A549 (cell line): Measurements from ENCODE around the gene GSK3A. TPM values are rescaled to one million over a fixed set of nuclear protein-coding genes. Genes with fewer than 3 reads are reported as not detected.

Source experiments
- ATAC-seq, 2 experiments: fragments of 200-7000 bp in 1 of 2; fragments of >200 bp in 1 of 2; cut with Nextera tagmentation in 1 of 2; cut with Tn5 transposase in 1 of 2; 3 replicates each; pipeline versions ENCODE4 v1.8.0 to v1.9.1; 2018 to 2020; ENCODE audit warnings: mild to moderate bottlenecking in 1 of 2, moderate library complexity in 1 of 2
- CTCF ChIA-PET: fragments of 300-600 bp; sonication (Branson Sonifier 250); formaldehyde crosslinking; extraction: SDS; loops from one replicate; lab custom pipeline; 2021; ENCODE audit warnings: antibody characterized with exemption, inconsistent platforms; lab: Yijun Ruan, JAX
- POLR2A ChIA-PET: fragments of 350-600 bp; formaldehyde crosslinking; extraction: SDS; loops from one replicate; lab custom pipeline; 2021; ENCODE audit warnings: antibody characterized with exemption, inconsistent platforms; lab: Yijun Ruan, JAX
- DNase-seq, 2 experiments: peaks; one replicate each; pipeline versions ENCODE4 v3.0.0 to v3.0.0-alpha.2; 2011 to 2016; ENCODE audit warnings: low read depth in 1 of 2, low spot score in 1 of 2
- FAIRE-seq: peaks from 2 replicates; lab custom pipeline; 2011; peaks lifted over from hg19 to GRCh38; lab: Jason Lieb, UNC
- H3K27ac ChIP-seq, 2 experiments: fragments of >200 bp; sonication (Bioruptor Twin); formaldehyde crosslinking; 3 replicates each; pipeline ENCODE4 v1.5.1; 2016 to 2017
- H3K4me1 ChIP-seq: fragments of >200 bp; sonication (Bioruptor Twin); formaldehyde crosslinking; 3 replicates; pipeline ENCODE4 v1.6.1; 2016
- H3K4me2 ChIP-seq: fragments of >200 bp; sonication (Bioruptor Twin); formaldehyde crosslinking; 3 replicates; pipeline ENCODE4 v1.6.1; 2016
- H3K4me3 ChIP-seq: fragments of >200 bp; sonication (Bioruptor Twin); formaldehyde crosslinking; 3 replicates; pipeline ENCODE4 v1.5.1; 2016
- H3K9me3 ChIP-seq: fragments of >200 bp; sonication (Bioruptor Twin); formaldehyde crosslinking; 3 replicates; pipeline ENCODE4 v1.6.1; 2016
- BCL3 ChIP-seq: fragments of >200 bp; sonication (Bioruptor Twin); formaldehyde crosslinking; IDR thresholded peaks from 3 replicates; pipeline ENCODE4 v1.6.1; 2016
- BHLHE40 ChIP-seq: IDR thresholded peaks from 2 replicates; pipeline ENCODE4 v1.6.1; 2012; ENCODE audit warnings: low read depth, low read length, inconsistent platforms
- CEBPB ChIP-seq, 2 experiments: fragments of >200 bp in 1 of 2; sonication (Bioruptor Twin) in 1 of 2; formaldehyde crosslinking in 1 of 2; IDR thresholded peaks; 2 replicates each; pipeline ENCODE4 v1.6.1; 2012 to 2016
- CHD2 ChIP-seq: fragments of 150-350 bp; IDR thresholded peaks from 2 replicates; pipeline ENCODE4 v1.6.1; 2014; ENCODE audit warnings: low read length; ENCODE audit not compliant: partially characterized antibody
- CHD4 ChIP-seq: fragments of 200-600 bp; sonication (generic); IDR thresholded peaks from 2 replicates; pipeline ENCODE4 v1.6.1; 2016; ENCODE audit warnings: antibody characterized with exemption, mild to moderate bottlenecking, borderline replicate concordance
- E2F6 ChIP-seq: IDR thresholded peaks from 2 replicates; pipeline ENCODE4 v1.6.1; 2012; ENCODE audit warnings: low read depth, borderline replicate concordance
- EHMT2 ChIP-seq: fragments of 200-600 bp; sonication (generic); IDR thresholded peaks from 2 replicates; pipeline ENCODE4 v1.6.1; 2016; ENCODE audit warnings: antibody characterized with exemption, low read depth, mild to moderate bottlenecking, moderate library complexity
- ESRRA ChIP-seq: fragments of 150-350 bp; IDR thresholded peaks from 2 replicates; pipeline ENCODE4 v1.6.1; 2014; ENCODE audit warnings: mild to moderate bottlenecking, low read length, borderline replicate concordance
- FOSB ChIP-seq: fragments of 250-450 bp; sonication (Bioruptor Pico); IDR thresholded peaks from 2 replicates; pipeline ENCODE4 v1.5.0; 2020; ENCODE audit warnings: mild to moderate bottlenecking, moderate library complexity
- FOSL2 ChIP-seq, 2 experiments: fragments of 450-650 bp in 1 of 2; fragments of >200 bp in 1 of 2; sonication (Bioruptor Twin) in 1 of 2; formaldehyde crosslinking; IDR thresholded peaks; 2 replicates each; pipeline versions ENCODE4 v1.5.0 to v1.6.1; 2016 to 2020; ENCODE audit warnings: mild to moderate bottlenecking in 1 of 2, moderate library complexity in 1 of 2
- FOXS1 ChIP-seq: fragments of 250-450 bp; sonication (Bioruptor Pico); IDR thresholded peaks from 2 replicates; pipeline ENCODE4 v1.5.0; 2020; ENCODE audit warnings: mild to moderate bottlenecking, moderate library complexity
- HDAC2 ChIP-seq: fragments of 200-600 bp; sonication (generic); IDR thresholded peaks from 2 replicates; pipeline ENCODE4 v1.6.1; 2016
- HEYL ChIP-seq: fragments of 250-450 bp; sonication (Bioruptor Pico); IDR thresholded peaks from 2 replicates; pipeline ENCODE4 v1.8.0; 2021; ENCODE audit warnings: mild to moderate bottlenecking, moderate library complexity
- HOXB13 ChIP-seq: fragments of 250-450 bp; sonication (Bioruptor Pico); IDR thresholded peaks from 2 replicates; pipeline ENCODE4 v1.5.0; 2020; ENCODE audit warnings: low read depth, mild to moderate bottlenecking, moderate library complexity
- HOXB5 ChIP-seq: fragments of 250-450 bp; sonication (Bioruptor Pico); IDR thresholded peaks from 2 replicates; pipeline ENCODE4 v1.5.0; 2020; ENCODE audit warnings: mild to moderate bottlenecking, moderate library complexity
- JUNB ChIP-seq: fragments of >200 bp; sonication (Bioruptor Twin); formaldehyde crosslinking; IDR thresholded peaks from 2 replicates; pipeline ENCODE4 v1.6.1; 2016
- MAFK ChIP-seq: fragments of 450-650 bp; IDR thresholded peaks from 2 replicates; pipeline ENCODE4 v1.6.1; 2014; ENCODE audit not compliant: partially characterized antibody
- MYC ChIP-seq: IDR thresholded peaks from 2 replicates; pipeline ENCODE4 v1.6.1; 2012; ENCODE audit warnings: mild to moderate bottlenecking, inconsistent platforms, low read length, improper control_type of control experiment, borderline replicate concordance
- NPAS2 ChIP-seq: fragments of 250-450 bp; sonication (Bioruptor Pico); IDR thresholded peaks from 2 replicates; pipeline ENCODE4 v1.8.0; 2022; ENCODE audit warnings: mild to moderate bottlenecking, moderate library complexity, borderline replicate concordance
- NR3C1 ChIP-seq: fragments of >200 bp; sonication (Bioruptor Twin); formaldehyde crosslinking; IDR thresholded peaks from 3 replicates; pipeline ENCODE4 v1.6.1; 2017
- PHF8 ChIP-seq: fragments of 200-600 bp; sonication (generic); IDR thresholded peaks from 2 replicates; pipeline ENCODE4 v1.6.1; 2016; ENCODE audit warnings: low read depth, mild to moderate bottlenecking, antibody characterized with exemption, moderate library complexity, borderline replicate concordance
- POLR2A ChIP-seq: IDR thresholded peaks from 2 replicates; pipeline ENCODE4 v1.6.1; 2012; ENCODE audit warnings: mild to moderate bottlenecking, low read length
- POLR2AphosphoS2 ChIP-seq: conservative IDR thresholded peaks from 2 replicates; pipeline ENCODE4 v1.6.1; 2012; ENCODE audit warnings: low read length, improper control_type of control experiment, inconsistent platforms
- RFX5 ChIP-seq: fragments of 450-650 bp; IDR thresholded peaks from 2 replicates; pipeline ENCODE4 v1.7.1; 2014; ENCODE audit warnings: antibody characterized with exemption, mild to moderate bottlenecking, moderate library complexity
- SMC3 ChIP-seq: fragments of >200 bp; sonication (Bioruptor Twin); formaldehyde crosslinking; IDR thresholded peaks from 3 replicates; pipeline ENCODE4 v1.6.1; 2018; ENCODE audit warnings: inconsistent platforms
- TFCP2L1 ChIP-seq: fragments of 250-450 bp; sonication (Bioruptor Pico); IDR thresholded peaks from 2 replicates; pipeline ENCODE4 v1.5.0; 2021; ENCODE audit warnings: mild to moderate bottlenecking
- TP53 ChIP-seq: fragments of 250-450 bp; sonication (Bioruptor Pico); IDR thresholded peaks from 2 replicates; pipeline ENCODE4 v1.5.0; 2021; ENCODE audit warnings: mild to moderate bottlenecking, moderate library complexity
- ZFP36 ChIP-seq: fragments of 450-650 bp; IDR thresholded peaks from 2 replicates; pipeline ENCODE4 v1.6.1; 2014; ENCODE audit warnings: borderline replicate concordance; ENCODE audit not compliant: partially characterized antibody
- WGBS: methylation state at CpG from one replicate; pipeline ENCODE4 v1.1.6; 2017; ENCODE audit errors: missing lambda C conversion rate; 5-methylcytosine and 5-hydroxymethylcytosine counted together
- polyA plus RNA-seq, 4 experiments: library from polyadenylated mRNA; depleted of rRNA in 3 of 4; stranded (reverse); fragments of >200 nt; fragmentation: RNase III in 1 of 4; extraction: RNeasy Plus Mini Kit Qiagen cat#74134 plus additional on column Dnase treatment in 1 of 4; gene quantifications; 2 replicates in 3 of 4; 3 replicates in 1 of 4; pipeline ENCODE4 v1.2.3, GENCODE V29; 2011 to 2017
- TF ChIP-seq, protein P1 (sequence below): IDR thresholded peaks from 2 replicates; pipeline ENCODE4 v1.6.1; 2012
- TF ChIP-seq, protein P2 (sequence below): fragments of >200 bp; sonication (Bioruptor Twin); formaldehyde crosslinking; IDR thresholded peaks from 3 replicates; pipeline ENCODE4 v1.5.1; 2016

GSK3A gene
- polyA plus RNA-seq, 2 of the 4 experiments (the other 2 are of a cell fraction): 55.2 to 85.1 TPM

DNA sequence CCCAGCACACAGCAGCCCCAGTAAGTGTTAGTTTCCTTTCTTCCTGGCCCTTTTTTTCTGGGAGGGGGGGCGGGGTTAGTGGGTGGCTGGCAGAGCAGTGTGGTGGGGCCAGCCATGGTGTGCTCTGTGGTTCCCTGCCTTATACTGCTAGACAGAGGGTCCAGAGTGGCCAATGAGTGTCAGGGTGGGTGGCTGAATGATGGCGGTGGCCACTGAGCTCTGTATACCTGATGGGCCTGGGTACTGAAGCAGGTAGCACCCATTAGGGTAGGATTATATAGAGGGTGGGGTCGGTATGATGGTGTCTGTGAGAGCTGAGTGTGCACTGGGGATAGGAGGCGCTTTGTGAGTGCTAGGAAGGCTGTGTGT lies 40.4 kb upstream of the GSK3A start:
- TF ChIP-seq MAFK (peak; percentile 1), SMC3 (no peak)
- Histone ChIP-seq H3K27ac (peak overlapping the region; percentile 94 to 98; a peak in 5 of 6 replicates), H3K4me1 (peaks cover 66% of the 10 kb centered on the region), H3K4me2 (peak overlapping the region; percentile 100), H3K4me3 (peak overlapping the region; percentile 76), H3K9me3 (no peaks in the 10 kb centered on the region)
- peak; percentile 61 for FAIRE-seq
- DNase-seq: no peak
- POLR2A ChIA-PET: interaction anchor here (1.1 to 5.6 kb wide), 2 partner anchors 20 to 39 kb away, joined by 13 to 56 read pairs; partner anchors contain the start of genes GSK3A and PAFAH1B3
- CTCF ChIA-PET: interaction anchor here (0.8 to 14.6 kb wide), 7 partner anchors 10 to 158 kb away, joined by 3 to 373 read pairs (median 4); partner anchors contain the start of genes CIC, GSK3A and PAFAH1B3
- WGBS: 52% methylated on average over 4 of the region's 4 CpGs
- no peak; a peak in 1 of 6 replicates for ATAC-seq

DNA sequence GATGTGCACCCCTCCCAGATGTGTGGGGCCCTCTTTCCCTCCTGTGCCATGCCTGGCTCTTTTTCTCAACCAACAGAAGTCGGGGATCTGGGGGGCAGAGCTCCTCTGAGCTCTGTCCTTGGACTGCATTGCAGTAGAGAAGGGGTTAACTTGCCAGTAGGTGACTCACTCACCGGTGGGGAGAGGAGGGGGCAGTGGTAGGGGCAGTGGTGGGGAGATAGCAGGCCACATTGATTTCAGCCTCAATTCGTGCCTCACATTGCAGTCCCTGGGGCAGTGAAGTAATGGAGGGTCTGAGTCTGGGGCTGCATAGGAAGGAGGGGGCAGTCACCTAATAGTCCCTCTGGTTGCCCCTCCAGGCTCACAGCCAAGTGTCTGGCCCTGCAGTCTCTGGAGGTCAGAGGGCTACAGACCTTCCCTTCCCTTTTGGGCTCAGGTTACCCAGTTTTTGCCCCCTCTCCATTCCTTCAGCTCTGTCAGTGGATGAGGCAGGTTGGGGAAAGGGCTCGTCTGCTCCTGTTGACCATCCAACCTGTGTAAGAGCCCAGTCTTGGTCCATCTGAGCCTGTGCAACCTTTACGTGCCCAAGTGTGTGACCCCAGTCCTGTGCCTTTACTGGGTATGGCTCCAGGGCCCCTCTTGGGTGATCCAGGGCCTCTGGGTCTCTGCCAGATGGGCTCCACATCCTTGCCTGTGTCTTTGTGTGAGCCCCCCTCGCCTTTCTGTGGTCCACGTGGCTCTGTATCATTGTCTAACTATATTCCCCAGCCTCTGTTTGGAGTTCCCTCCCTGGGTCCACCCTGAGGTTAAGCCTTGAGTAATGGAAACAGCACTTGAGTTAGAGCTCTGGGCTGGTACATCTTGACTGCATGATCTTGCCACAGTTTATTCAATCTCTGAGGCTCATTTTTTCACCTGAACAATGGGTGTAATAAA lies 39.7 kb upstream of the GSK3A start:
- Histone ChIP-seq H3K4me1 (peaks cover 69% of the 10 kb centered on the region), H3K9me3 (no peaks in the 10 kb centered on the region), H3K27ac (peak overlapping the region; percentile 94 to 98), H3K4me3 (peak overlapping the region; percentile 77), H3K4me2 (peak overlapping the region; percentile 100)
- ChIA-PET POLR2A (interaction anchor here (0.6 to 5.6 kb wide), 3 partner anchors 20 to 39 kb away, joined by 3 to 56 read pairs (median 13); partner anchors contain the start of genes GSK3A and PAFAH1B3), CTCF (interaction anchor here (0.8 to 14.6 kb wide), 7 partner anchors 10 to 157 kb away, joined by 3 to 373 read pairs (median 4); partner anchors contain the start of genes CIC, GSK3A and PAFAH1B3)
- ATAC-seq (no peak), FAIRE-seq (peak; percentile 84), DNase-seq (peak in 1 of 2 experiments; percentile 43)
- 41% methylated on average over 7 of the region's 7 CpGs for WGBS
- TF ChIP-seq FOSL2 (IDR thresholded peaks at IDR 0.05) (0 out of 2 replicates have a peak, but pooled peaks have one; percentile 28), FOSL2 (CRISPR knock-in tag; IDR thresholded peaks at IDR 0.05) (peak; percentile 82), ESRRA (no peak), FOSB (CRISPR knock-in tag) (no peak), E2F6 (0 out of 2 replicates have a peak, but pooled peaks have one; percentile 34), CHD4 (no peak), EHMT2 (no peak), ZFP36 (no peak), BHLHE40 (no peak), TP53 (no peak), MAFK (no peak), POLR2AphosphoS2 (no peak), FOXS1 (CRISPR knock-in tag) (no peak), NPAS2 (CRISPR knock-in tag) (no peak), JUNB (peak; percentile 36; the same call in 1 of the 2 replicates), CEBPB (IDR thresholded peaks at IDR 0.05) (no peak), BCL3 (no peak), RFX5 (no peak), TFCP2L1 (no peak), HOXB13 (CRISPR knock-in tag) (no peak; the same call in 1 of the 2 replicates), NR3C1 (no peak), POLR2A (no peak), HOXB5 (CRISPR knock-in tag) (no peak), HEYL (CRISPR knock-in tag) (no peak), HDAC2 (no peak), MYC (no peak), SMC3 (no peak), PHF8 (no peak), CHD2 (no peak)
- TF ChIP-seq, protein P1, sequence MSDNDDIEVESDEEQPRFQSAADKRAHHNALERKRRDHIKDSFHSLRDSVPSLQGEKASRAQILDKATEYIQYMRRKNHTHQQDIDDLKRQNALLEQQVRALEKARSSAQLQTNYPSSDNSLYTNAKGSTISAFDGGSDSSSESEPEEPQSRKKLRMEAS: peak; percentile 41; the same call in 1 of the 2 replicates
- TF ChIP-seq, protein P2, sequence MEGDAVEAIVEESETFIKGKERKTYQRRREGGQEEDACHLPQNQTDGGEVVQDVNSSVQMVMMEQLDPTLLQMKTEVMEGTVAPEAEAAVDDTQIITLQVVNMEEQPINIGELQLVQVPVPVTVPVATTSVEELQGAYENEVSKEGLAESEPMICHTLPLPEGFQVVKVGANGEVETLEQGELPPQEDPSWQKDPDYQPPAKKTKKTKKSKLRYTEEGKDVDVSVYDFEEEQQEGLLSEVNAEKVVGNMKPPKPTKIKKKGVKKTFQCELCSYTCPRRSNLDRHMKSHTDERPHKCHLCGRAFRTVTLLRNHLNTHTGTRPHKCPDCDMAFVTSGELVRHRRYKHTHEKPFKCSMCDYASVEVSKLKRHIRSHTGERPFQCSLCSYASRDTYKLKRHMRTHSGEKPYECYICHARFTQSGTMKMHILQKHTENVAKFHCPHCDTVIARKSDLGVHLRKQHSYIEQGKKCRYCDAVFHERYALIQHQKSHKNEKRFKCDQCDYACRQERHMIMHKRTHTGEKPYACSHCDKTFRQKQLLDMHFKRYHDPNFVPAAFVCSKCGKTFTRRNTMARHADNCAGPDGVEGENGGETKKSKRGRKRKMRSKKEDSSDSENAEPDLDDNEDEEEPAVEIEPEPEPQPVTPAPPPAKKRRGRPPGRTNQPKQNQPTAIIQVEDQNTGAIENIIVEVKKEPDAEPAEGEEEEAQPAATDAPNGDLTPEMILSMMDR: no peak
